G401 (cell line): ENCODE measurements around the gene ADGRG1. TPM values are rescaled to one million over a fixed set of nuclear protein-coding genes. Genes with fewer than 3 reads are reported as not detected.

Experiments used
- DNase-seq: peaks from one replicate; pipeline ENCODE4 v3.0.0-alpha.2; 2015; ENCODE audit warnings: low spot score
- in situ Hi-C: cut with HindIII; loops from 2 replicates; pipeline ENCODE4 v1.10.0; 2016; ENCODE audit warnings: low sequenced_read_pairs, mixed read lengths
- total RNA-seq: library from RNA; depleted of rRNA; stranded (reverse); fragments of >200 nt; shearing (Covaris generic); gene quantifications from 2 replicates; pipeline ENCODE4 v1.2.3, GENCODE V29; 2014

Gene ADGRG1
- total RNA-seq, 1 experiment from 2014 or later: 4.1 TPM

DNA sequence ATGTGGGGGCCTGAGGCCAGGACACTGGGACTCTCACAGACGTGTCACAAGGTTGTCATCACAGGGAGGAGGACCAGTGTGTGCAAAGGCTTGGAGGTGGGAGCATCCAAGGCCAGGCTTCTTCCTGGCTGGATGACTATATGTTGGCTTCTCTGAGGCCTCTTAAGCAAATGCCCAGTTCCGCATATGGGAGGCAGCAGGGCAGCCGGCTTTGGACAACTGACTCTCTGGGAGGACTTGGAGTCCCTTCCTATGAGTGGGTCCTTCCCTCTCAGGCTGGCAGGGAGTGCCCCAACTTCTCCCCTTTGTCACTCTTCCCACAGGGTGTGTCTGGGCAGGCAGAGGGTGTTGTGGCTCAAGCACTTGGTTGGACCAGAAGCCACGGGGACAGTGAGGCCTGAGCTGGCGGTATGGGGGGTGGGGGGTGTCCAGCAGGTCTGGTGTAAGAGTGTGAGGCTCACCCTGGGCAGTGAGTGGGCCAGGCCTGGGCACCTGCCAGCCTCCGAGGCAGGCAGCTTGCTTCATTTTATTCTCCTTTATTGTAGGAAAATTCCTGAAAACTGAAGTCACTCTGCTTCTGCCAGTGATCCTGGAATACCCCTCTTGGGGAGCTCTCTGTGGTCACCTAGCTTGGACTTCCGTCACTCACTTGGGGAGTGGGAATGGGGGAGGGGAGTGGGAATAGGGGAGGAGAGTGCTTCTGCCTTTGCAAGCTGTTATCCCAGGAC is 14.9 kb downstream of the ADGRG1 start:
- DNase-seq: no peak
- in situ Hi-C loops: loop anchor here (5.0 kb wide), 1 partner anchor 66 kb away; no protein-coding TSS in a partner anchor

GRCh38 chr16:57643910-57644309 is 15.5 kb downstream of the ADGRG1 start:
- DNase-seq: no peak
- in situ Hi-C loops: loop anchor here (5.0 kb wide), 1 partner anchor 67 kb away; no protein-coding TSS in a partner anchor

DNA sequence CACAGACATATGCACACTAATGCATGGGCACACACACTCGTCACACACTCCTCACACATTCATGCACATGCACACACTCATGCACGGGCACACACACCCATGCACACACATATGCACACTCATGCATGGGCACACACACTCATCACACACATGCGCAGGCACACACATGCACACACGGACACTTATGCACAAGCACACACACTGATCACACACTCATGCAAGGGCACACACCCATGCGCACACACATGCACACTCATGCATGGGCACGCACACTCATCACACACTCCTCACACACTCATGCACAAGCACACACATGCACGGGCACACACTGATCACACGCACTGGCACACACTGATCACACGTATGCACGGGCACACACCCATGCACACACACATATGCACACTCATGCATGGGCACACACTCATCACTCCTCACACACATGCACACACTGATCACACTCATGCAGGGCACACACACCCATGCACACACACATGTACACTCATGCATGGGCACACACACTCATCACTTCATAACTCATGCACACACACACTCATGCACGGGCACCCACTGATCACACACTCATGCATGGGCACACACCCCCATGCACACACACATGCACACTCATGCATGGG is 16.1 kb downstream of the ADGRG1 start:
- in situ Hi-C loops: loop anchor here (5.0 kb wide), 1 partner anchor 67 kb away; no protein-coding TSS in a partner anchor
- DNase-seq: no peak

GRCh38 chr16:57645169-57645568 is 16.7 kb downstream of the ADGRG1 start:
- in situ Hi-C loops: no loop called here
- DNase-seq: no peak

GRCh38 chr16:57645691-57646387 is 17.4 kb downstream of the ADGRG1 start:
- in situ Hi-C loops: no loop called here
- no peak for DNase-seq

DNA sequence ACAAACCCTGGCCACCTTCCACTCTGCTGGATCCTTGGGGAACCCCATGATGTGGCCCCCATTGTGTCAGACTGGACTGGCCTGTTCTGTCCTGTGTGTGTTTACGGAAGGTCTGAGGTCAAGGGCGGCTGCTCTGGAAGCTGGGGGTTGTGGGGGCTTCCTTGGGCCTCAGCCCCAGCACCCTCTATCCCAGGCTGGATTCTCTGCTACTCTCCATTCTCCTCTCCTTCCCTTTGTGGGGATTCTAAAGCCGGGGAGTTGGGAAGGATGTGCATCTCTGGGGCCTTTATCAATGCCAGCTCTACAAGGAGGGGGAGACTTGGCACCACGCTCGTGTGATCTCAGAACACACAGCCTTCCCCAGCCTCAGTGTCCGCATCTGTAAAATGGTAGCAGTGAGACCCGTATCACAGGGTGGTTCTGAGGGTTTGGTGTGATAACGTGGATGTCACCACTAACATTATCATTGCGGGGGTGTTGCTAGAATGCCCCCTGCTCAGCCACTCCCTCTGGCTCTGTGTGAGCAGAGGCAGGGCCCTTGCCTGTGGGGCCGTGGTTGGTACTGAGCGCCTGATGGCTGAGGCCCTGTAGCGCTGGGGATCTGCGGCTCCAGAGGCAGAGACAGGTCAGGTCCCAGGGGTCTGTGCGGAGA is 18.1 kb downstream of the ADGRG1 start:
- in situ Hi-C loops: no loop called here

DNA sequence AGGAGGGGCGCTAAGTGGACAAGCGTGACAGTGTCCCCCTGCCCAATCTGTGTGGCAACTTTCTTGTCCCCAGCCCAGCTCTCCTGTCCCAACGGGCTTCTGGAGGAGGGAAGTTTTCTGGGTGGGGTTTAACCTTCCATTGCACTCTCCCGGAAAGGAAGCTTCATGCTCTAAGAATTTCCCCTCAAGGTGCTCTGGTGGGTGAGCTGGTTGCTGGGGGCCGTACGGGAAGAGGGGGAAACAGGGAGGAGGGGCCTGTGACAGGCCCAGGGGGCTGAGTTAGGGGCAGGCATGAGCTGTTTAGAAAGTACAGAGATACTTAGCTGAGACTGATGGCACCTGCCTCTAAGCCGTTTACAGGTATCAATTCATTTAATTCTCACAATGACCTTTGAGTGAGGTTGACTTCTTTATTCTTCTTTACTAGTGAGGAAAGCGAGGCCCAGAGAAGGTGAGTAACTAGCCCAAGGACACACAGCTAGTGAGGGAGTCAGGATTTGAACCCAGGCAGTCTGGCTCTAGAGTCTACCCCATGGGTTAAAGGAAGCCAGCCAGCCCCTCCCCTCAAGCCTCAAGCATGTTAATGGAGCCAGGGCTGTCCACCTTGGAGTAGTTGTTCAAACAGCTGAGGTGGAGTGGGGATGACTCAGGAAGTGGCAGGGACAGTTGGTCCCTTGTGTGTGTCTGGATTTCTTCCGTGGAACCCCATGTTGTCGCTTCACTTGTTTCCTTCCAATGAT is 18.9 kb downstream of the ADGRG1 start:
- DNase-seq: no peak
- in situ Hi-C loops: no loop called here

More for the DNA sequence above, 18.1 kb downstream of the ADGRG1 start:
- DNase-seq: no peak

- in situ Hi-C loops: no loop called here
- no peak for DNase-seq
Measured at GRCh38 chr16:57648125-57648524, 19.7 kb downstream of the ADGRG1 start.

GRCh38 chr16:57648581-57649442 is 20.4 kb downstream of the ADGRG1 start:
- in situ Hi-C loops: no loop called here

DNA sequence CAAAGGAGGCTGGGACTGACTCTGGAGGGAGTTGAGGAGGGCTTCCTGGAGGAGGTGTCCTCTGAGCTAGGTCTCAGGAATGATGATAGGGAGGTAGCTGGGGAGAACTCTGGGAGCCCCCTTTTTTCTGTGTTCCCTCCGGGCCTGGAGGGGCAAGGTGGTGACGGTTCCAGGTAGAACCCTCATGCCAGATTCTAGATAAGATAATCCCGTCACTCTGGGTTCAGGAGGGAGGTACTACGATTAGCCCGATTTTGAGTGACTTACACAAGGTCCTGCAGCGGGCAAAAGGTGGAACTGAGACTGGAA is 21.0 kb downstream of the ADGRG1 start:
- no peak for DNase-seq
- in situ Hi-C loops: no loop called here

More at GRCh38 chr16:57648581-57649442, 20.4 kb downstream of the ADGRG1 start:
- peak; percentile 49 for DNase-seq

DNA sequence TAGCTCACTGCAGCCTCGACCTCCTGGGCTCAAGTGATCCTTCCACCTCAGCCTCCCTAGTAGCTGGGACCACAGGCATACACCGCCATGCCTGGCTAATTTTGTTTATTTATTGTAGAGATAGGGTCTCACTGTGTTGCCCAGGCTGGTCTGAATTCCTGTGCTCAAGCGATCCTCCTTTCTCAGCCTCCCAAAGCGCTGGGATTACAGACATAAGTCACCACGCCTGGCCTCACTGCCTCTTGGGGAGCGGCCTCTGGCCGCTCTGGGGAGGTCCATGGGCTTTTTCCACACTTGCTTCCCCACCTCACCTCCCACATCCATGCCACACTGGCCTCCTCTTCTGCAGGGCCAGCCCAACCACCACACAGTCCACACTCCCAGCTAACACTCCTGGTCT is 21.4 kb downstream of the ADGRG1 start:
- DNase-seq: no peak
- in situ Hi-C loops: no loop called here

DNA sequence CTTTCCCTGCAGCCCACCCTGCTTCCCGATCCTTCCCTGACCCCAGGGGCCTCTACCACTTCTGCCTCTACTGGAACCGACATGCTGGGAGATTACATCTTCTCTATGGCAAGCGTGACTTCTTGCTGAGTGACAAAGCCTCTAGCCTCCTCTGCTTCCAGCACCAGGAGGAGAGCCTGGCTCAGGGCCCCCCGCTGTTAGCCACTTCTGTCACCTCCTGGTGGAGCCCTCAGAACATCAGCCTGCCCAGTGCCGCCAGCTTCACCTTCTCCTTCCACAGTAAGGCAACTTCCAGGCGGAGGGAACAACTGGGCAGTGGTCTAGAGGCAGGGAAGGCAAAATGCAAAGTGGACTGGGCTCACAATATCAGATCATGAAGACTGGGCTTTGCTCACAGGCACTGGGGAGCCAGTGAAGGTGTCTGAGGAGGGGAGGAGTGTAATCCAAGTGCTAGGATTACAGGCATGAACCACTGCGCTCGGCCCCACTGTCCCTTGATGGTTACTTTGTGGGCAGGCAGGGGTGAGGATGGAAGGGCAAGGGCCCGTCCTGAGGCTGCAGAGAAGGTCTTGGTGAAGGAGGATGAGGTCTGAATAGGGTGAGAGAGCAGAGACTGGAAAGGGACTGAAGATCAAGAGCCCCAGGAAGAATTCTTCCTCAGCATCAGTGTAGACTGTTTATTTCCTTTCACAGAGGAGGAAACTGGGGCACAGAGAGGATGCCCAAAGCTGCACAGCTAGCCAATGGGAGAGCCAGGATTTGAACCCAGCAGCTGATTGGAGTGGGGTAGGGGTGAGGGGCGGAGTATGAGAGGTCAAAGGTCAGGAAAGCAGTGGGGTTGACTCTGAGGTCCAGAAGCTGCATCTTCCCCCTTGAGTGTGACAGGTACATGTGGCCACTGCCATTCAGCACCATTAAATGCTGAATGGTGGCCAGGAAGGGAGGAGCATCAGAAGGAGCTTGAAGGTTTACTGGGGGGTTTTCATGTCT is 23.2 kb downstream of the ADGRG1 start:
- in situ Hi-C loops: no loop called here
- DNase-seq: no peak

DNA sequence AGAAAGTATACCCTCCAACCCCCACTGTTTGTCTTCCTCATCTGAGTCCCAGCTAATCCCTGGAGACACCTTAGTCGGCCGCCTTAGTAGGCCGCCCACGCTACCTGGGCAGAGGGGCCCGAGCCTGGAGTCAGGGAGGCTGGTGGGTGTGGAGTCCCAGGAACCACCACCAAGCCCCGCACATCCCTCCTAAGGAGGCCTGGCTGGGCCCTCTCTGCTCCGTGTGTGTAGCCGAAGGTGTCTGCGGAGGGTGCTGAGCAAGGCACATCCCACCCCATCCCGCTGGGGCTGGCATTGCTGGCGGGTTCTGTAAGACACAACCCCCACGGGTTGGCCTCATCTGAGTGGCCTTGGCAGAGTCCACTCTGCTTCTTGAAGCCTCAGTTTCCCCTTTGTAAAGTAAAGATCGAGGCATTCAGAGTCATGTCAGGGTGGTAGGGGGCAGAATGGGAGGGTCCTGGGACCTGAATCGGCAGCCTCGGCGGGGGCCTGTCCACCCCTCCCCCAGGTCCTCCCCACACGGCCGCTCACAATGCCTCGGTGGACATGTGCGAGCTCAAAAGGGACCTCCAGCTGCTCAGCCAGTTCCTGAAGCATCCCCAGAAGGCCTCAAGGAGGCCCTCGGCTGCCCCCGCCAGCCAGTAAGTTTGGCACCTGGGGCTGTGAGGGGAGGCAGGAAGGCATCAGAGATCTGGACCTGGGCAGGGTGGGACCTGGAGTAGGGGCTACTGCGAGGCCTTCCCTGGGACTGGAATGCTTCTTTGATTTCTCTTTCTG is 24.5 kb downstream of the ADGRG1 start:
- in situ Hi-C loops: no loop called here

GRCh38 chr16:57653936-57654335 is 25.5 kb downstream of the ADGRG1 start:
- no peak for DNase-seq
- in situ Hi-C loops: no loop called here

More for the DNA sequence above, 24.5 kb downstream of the ADGRG1 start:
- no peak for DNase-seq

DNA sequence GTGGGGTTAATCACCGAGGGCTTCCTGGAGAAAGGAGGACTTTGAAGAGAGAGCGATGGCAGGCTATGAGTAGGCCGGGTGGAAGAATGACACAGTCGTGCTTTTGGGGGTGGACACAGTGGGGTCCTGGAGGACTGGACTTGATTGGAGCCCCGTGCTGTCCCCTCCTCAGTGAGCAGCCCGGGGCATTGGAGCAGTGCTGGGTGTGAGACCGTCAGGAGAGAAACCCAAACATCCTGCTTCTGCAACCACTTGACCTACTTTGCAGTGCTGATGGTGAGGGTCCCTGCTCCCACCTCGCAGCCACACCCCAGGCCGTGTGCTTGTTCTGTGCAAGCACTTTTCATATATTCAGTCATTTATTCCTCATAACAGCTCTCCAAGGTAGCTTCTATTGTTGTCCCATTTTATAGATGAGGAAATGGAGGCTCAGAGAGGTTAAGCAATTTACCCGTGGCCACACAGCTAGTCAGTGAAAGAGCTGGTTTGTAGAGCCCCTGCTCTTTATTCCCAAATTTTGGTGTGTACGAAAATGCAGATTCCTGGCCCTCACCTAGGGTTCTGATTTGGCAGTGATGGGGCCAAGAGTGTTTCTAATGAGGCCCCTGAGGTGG is 28.0 kb downstream of the ADGRG1 start:
- DNase-seq: no peak

DNA sequence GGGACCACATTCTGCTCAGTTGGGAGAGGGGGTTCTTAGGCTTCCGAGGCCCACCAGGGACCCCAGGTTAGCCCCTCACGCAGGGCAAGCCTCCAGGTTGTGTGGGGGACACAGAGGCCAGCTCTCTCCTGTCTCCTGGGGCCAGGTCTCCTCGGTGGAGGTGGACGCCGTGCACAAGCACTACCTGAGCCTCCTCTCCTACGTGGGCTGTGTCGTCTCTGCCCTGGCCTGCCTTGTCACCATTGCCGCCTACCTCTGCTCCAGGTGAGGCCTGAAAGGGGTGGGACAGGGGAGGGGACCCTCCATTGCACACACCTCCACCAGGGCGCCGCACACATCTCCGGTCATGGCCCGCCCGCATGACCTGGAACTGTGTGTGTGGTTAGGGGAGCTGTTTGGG is 28.8 kb downstream of the ADGRG1 start:
- no peak for DNase-seq
- in situ Hi-C loops: no loop called here

More for the DNA sequence above, 28.0 kb downstream of the ADGRG1 start:
- in situ Hi-C loops: no loop called here
